ENCODE data around the gene CAPZB.

Gene CAPZB

DNA sequence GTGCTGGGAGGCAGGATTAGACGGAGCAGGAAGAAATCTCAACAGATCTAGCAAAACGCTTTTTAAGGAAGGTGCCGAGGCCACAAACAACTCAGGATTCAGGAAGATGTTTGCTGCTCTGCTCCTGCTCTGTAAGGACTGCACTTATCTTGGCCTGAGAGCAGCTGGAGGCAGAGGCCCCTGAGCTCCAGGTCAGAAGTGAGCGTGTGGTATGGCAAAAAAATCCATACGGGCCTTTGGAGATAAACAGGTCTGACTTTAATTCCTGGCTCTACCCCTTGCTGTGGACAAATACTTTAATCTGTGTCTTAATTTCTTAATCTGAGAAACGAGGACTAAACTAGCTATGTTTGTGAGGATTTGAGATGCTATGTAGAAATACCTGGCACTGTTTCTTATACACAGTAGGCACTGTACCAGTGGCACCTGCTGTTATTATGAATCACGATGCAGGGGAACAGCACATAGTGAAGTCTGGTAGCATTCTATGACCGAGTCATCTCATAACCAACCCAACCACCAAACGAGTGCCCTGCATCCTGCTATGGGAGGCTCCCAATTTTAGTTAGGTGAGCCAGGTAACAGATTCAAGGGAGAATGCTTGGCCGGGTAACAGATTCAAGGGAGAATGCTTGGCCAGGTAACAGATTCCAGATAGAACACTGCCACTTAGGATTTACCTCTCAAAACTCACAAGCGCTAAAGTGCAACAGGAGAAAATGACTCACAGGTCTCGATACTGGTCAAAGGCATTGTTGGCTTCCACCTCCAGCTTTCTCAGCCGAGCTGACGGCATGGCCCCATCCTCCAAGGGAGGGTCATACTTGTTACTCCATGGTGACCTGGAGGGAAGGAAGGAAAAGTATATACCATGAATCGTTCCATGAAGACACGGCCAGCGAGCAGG is 107.3 kb downstream of the CAPZB start:
- Histone ChIP-seq H3K36me3 (ENCODE audit: insufficient read depth, low read length) (peaks cover 92% of the 10 kb centered on the region; the same call in 1 of the 2 replicates), H3K4me1 (ENCODE audit: insufficient read depth, low read length, poor library complexity, severe bottlenecking) (no peaks in the 10 kb centered on the region)

DNA sequence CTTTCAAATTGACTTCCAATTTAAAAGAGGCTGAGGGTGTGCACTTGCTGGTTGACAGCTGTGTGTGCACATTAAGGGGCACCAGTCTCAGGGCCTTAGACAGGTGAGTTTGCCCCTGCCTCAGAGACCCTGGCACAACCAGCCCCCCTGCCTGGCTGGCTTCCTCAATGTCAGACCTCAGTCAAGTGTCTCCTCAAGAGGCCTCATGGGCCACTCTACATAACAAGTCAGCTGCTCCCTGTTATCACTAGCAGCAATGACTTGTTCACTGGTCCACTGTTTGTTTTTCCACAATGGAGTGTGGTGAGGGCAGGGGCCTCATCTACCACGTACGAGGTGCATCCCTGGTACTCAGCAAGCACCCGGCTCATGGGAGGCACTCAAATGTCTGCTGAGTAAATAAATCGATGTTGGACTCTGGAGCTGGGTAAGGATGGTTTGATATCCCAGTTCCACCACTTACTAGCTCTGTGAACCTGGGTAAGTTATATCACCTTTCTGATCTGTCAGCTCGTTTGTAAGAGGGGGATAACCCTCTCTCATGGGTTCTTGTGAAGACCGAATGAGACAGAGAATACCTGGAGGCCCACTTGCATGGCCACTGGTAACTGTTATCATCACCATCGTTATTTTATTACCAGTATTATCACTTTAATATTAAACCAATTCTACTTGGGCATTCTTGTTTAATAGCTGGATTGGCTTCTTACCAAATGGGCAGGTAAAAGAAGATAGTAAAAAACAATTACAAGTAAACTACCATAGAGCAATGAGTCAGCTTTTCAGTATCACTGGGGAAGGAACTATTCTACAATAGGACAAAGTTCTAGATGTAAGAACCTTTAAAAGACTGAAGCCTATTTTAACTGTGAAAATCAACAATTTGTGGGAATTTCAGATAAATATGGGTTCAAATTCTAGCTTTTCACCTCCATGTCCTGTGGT is 108.6 kb downstream of the CAPZB start:
- H2AFZ ChIP-seq (ENCODE audit: low read length): no peak overlapping the region
- peaks cover 10% of the 10 kb centered on the region for H4K20me1 ChIP-seq (ENCODE audit: insufficient read depth, low read length, poor library complexity, severe bottlenecking)
- H3K9me3 ChIP-seq (ENCODE audit: insufficient read depth, low read depth, low read length): no peaks in the 10 kb centered on the region
- H3K9ac ChIP-seq (ENCODE audit: low read depth, low read length, poor library complexity, severe bottlenecking): no peak overlapping the region
- no peak overlapping the region for H3K4me2 ChIP-seq (ENCODE audit: low read depth, low read length, poor library complexity, severe bottlenecking)
- H3K27me3 ChIP-seq (ENCODE audit: insufficient read depth, low read length, poor library complexity, severe bottlenecking): no peaks in the 10 kb centered on the region
- H3K4me1 ChIP-seq (ENCODE audit: insufficient read depth, low read length, poor library complexity, severe bottlenecking): no peaks in the 10 kb centered on the region
- H3F3A ChIP-seq (ENCODE audit: low read depth): no peaks in the 10 kb centered on the region
- peaks cover 86% of the 10 kb centered on the region; the same call in 1 of the 2 replicates for H3K36me3 ChIP-seq (ENCODE audit: insufficient read depth, low read length)
- no peak overlapping the region for H3K4me3 ChIP-seq (ENCODE audit: low read length, poor library complexity, severe bottlenecking)
- peaks cover 2% of the 10 kb centered on the region; the same call in 1 of the 2 replicates for H3K79me2 ChIP-seq (ENCODE audit: insufficient read depth, low read length)
- H3K9me2 ChIP-seq (replicated peaks; ENCODE audit: low read depth, low read length): no peaks in the 10 kb centered on the region
- no peak for TF ChIP-seq EZH2phosphoT487 (IDR thresholded peaks at IDR 0.05; ENCODE audit: borderline replicate concordance)
- TF ChIP-seq, protein P1, sequence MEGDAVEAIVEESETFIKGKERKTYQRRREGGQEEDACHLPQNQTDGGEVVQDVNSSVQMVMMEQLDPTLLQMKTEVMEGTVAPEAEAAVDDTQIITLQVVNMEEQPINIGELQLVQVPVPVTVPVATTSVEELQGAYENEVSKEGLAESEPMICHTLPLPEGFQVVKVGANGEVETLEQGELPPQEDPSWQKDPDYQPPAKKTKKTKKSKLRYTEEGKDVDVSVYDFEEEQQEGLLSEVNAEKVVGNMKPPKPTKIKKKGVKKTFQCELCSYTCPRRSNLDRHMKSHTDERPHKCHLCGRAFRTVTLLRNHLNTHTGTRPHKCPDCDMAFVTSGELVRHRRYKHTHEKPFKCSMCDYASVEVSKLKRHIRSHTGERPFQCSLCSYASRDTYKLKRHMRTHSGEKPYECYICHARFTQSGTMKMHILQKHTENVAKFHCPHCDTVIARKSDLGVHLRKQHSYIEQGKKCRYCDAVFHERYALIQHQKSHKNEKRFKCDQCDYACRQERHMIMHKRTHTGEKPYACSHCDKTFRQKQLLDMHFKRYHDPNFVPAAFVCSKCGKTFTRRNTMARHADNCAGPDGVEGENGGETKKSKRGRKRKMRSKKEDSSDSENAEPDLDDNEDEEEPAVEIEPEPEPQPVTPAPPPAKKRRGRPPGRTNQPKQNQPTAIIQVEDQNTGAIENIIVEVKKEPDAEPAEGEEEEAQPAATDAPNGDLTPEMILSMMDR (conservative IDR thresholded peaks at IDR 0.05; ENCODE audit: low read length): no peak

More for the DNA sequence above, 107.3 kb downstream of the CAPZB start:
- Histone ChIP-seq H3K9me2 (replicated peaks; ENCODE audit: low read depth, low read length) (no peaks in the 10 kb centered on the region), H3K4me3 (ENCODE audit: low read length, poor library complexity, severe bottlenecking) (no peak overlapping the region), H3K79me2 (ENCODE audit: insufficient read depth, low read length) (peaks cover 2% of the 10 kb centered on the region; the same call in 1 of the 2 replicates), H2AFZ (ENCODE audit: low read length) (no peak overlapping the region), H3K9ac (ENCODE audit: low read depth, low read length, poor library complexity, severe bottlenecking) (no peak overlapping the region), H3K9me3 (ENCODE audit: insufficient read depth, low read depth, low read length) (no peaks in the 10 kb centered on the region), H3F3A (ENCODE audit: low read depth) (no peaks in the 10 kb centered on the region), H3K4me2 (ENCODE audit: low read depth, low read length, poor library complexity, severe bottlenecking) (no peak overlapping the region), H4K20me1 (ENCODE audit: insufficient read depth, low read length, poor library complexity, severe bottlenecking) (peaks cover 19% of the 10 kb centered on the region), H3K27me3 (ENCODE audit: insufficient read depth, low read length, poor library complexity, severe bottlenecking) (no peaks in the 10 kb centered on the region)
- TF ChIP-seq EZH2phosphoT487 (IDR thresholded peaks at IDR 0.05; ENCODE audit: borderline replicate concordance): no peak
- TF ChIP-seq, protein P1 (conservative IDR thresholded peaks at IDR 0.05; ENCODE audit: low read length): no peak

DNA sequence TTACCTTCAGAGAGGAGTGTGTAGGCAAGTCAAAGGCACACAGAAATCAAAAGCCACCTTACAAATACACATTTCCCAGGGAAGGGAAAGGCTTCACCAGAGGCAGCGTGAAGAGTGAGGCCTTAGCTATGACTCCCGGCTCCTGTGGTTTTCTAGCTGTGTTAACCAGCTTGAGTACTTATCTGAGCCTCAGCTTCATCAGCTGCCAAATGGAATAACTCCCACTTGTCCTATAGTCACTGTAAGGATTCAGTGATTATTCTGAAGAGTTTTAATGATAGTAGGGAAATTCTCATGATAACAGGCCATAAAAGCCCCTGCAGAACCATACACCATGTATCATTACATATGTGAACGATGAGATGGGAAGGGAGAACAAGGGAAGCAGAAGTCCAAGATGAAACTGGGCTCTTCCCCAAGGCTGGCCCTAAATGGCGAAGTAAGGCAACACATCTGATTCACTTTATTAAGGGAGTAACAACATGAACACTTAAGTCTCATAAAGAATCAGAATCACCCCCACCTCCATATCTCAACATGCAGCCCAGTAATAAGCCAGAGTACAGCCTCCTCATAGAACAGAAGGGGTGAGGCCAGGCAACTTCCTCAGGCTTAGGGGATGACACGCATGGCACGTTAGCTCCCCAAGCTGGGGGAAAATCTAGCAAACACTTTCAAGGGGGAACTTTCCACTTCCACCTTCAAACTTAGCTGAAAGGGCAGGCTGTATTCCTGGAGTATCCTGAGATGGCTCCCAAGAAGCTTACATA is 109.5 kb downstream of the CAPZB start:
- Histone ChIP-seq H3K9me3 (ENCODE audit: insufficient read depth, low read depth, low read length) (no peaks in the 10 kb centered on the region), H3K4me2 (ENCODE audit: low read depth, low read length, poor library complexity, severe bottlenecking) (no peak overlapping the region), H3K4me1 (ENCODE audit: insufficient read depth, low read length, poor library complexity, severe bottlenecking) (no peaks in the 10 kb centered on the region), H3K4me3 (ENCODE audit: low read length, poor library complexity, severe bottlenecking) (no peak overlapping the region), H4K20me1 (ENCODE audit: insufficient read depth, low read length, poor library complexity, severe bottlenecking) (peaks cover 10% of the 10 kb centered on the region), H2AFZ (ENCODE audit: low read length) (no peak overlapping the region), H3K27me3 (ENCODE audit: insufficient read depth, low read length, poor library complexity, severe bottlenecking) (no peaks in the 10 kb centered on the region), H3K79me2 (ENCODE audit: insufficient read depth, low read length) (peaks cover 2% of the 10 kb centered on the region; the same call in 1 of the 2 replicates), H3F3A (ENCODE audit: low read depth) (no peaks in the 10 kb centered on the region), H3K9me2 (replicated peaks; ENCODE audit: low read depth, low read length) (no peaks in the 10 kb centered on the region), H3K9ac (ENCODE audit: low read depth, low read length, poor library complexity, severe bottlenecking) (no peak overlapping the region), H3K36me3 (ENCODE audit: insufficient read depth, low read length) (peaks cover 85% of the 10 kb centered on the region; the same call in 1 of the 2 replicates)
- TF ChIP-seq, protein P1 (conservative IDR thresholded peaks at IDR 0.05; ENCODE audit: low read length): no peak
- TF ChIP-seq EZH2phosphoT487 (IDR thresholded peaks at IDR 0.05; ENCODE audit: borderline replicate concordance): no peak

Measured in Loucy (cell line).